K562 (cell line): ENCODE measurements around the gene INSYN2B. TPM values are rescaled to one million over a fixed set of nuclear protein-coding genes. Genes with fewer than 3 reads are reported as not detected.

ENCODE experiments used
- ATAC-seq: fragments of 200-7000 bp; cut with Tn5 transposase; 3 replicates; pipeline ENCODE4 v1.9.1; 2020; ENCODE audit warnings: moderate library complexity
- BruUV-seq: library from RNA; stranded (reverse); fragments of 400-500 nt; replicated peaks from 2 replicates; lab custom pipeline; 2021; lab: Mats Ljungman, UMichigan
- CTCF ChIA-PET: fragments of 300-600 bp; formaldehyde crosslinking; extraction: SDS; loops from one replicate; lab custom pipeline; 2021; ENCODE audit warnings: low intra/inter-chr PET ratio; lab: Yijun Ruan, JAX
- POLR2A ChIA-PET: fragments of 300-600, 350-650 bp; sonication (Branson Sonifier 250); formaldehyde crosslinking; extraction: SDS; loops from one replicate; lab custom pipeline; 2021; ENCODE audit warnings: antibody characterized with exemption, inconsistent platforms; lab: Yijun Ruan, JAX
- DNase-seq, 4 experiments: peaks; one replicate each; pipeline versions ENCODE4 v3.0.0 to v3.0.0-alpha.2; 2011 to 2018; ENCODE audit warnings: low spot score in 3 of 4, mixed read lengths in 3 of 4; ENCODE audit errors: extremely low read depth in 1 of 4
- FAIRE-seq: peaks from 2 replicates; lab custom pipeline; 2011; peaks lifted over from hg19 to GRCh38; lab: Jason Lieb, UNC
- H2AFZ ChIP-seq: 2 replicates; pipeline ENCODE4 v1.6.0; 2011; ENCODE audit warnings: low read depth, low read length, control low read depth, inconsistent platforms
- H3K27ac ChIP-seq: fragments of 200-600 bp; 3 replicates; pipeline ENCODE4 v1.8.0; 2011; ENCODE audit warnings: low read depth, mild to moderate bottlenecking, control low read depth, inconsistent platforms, low read length, moderate library complexity, mixed read lengths; ENCODE audit errors: extremely low read depth
- H3K27me3 ChIP-seq, 2 experiments: fragments of 300-600 bp in 1 of 2; 2 replicates in 1 of 2; 3 replicates in 1 of 2; pipeline versions ENCODE4 v1.6.0 to v1.8.0; 2011; ENCODE audit warnings: inconsistent platforms in 2 of 2, low read length in 2 of 2, mild to moderate bottlenecking in 1 of 2, mixed read lengths in 1 of 2, moderate library complexity in 1 of 2; ENCODE audit not compliant: control insufficient read depth in 2 of 2, insufficient read depth in 2 of 2
- H3K36me3 ChIP-seq: fragments of 300-600 bp; 3 replicates; pipeline ENCODE4 v1.8.0; 2011; ENCODE audit warnings: mild to moderate bottlenecking, low read length, inconsistent platforms; ENCODE audit not compliant: control insufficient read depth, insufficient read depth
- H3K4me1 ChIP-seq, 2 experiments: fragments of 200-600 bp in 1 of 2; replicated peaks in 1 of 2; 2 replicates in 1 of 2; 3 replicates in 1 of 2; pipeline versions ENCODE4 v1.5.1 to v1.8.0; 2011; ENCODE audit warnings: inconsistent platforms in 2 of 2, low read length in 2 of 2, mild to moderate bottlenecking in 1 of 2, mixed read lengths in 1 of 2, moderate library complexity in 1 of 2; ENCODE audit not compliant: control insufficient read depth in 2 of 2, insufficient read depth in 2 of 2
- H3K4me2 ChIP-seq: 2 replicates; pipeline ENCODE4 v1.6.1; 2011; ENCODE audit warnings: low read length, control low read depth, inconsistent platforms, mixed read lengths; ENCODE audit not compliant: insufficient read depth
- H3K4me3 ChIP-seq: fragments of 200-600 bp; sonication (generic), shearing (Covaris generic); 2 replicates; pipeline ENCODE4 v1.5.1; 2016; ENCODE audit warnings: control low read depth, inconsistent platforms
- H3K79me2 ChIP-seq: fragments of 200-600 bp; 3 replicates; pipeline ENCODE4 v1.8.0; 2011; ENCODE audit warnings: low read length, inconsistent platforms; ENCODE audit not compliant: control insufficient read depth, insufficient read depth
- H3K9ac ChIP-seq, 2 experiments: 2 replicates each; pipeline versions ENCODE4 v1.6.0 to v1.6.1; 2011; ENCODE audit warnings: low read depth in 2 of 2, low read length in 2 of 2, control low read depth in 1 of 2, inconsistent platforms in 1 of 2, mild to moderate bottlenecking in 1 of 2, mixed read lengths in 1 of 2; ENCODE audit not compliant: insufficient read depth in 1 of 2
- H3K9me1 ChIP-seq: one replicate; pipeline ENCODE4 v1.6.0; 2011; ENCODE audit warnings: inconsistent platforms, mild to moderate bottlenecking, low read length, moderate library complexity; ENCODE audit not compliant: control insufficient read depth, insufficient read depth
- H3K9me3 ChIP-seq: replicated peaks from 2 replicates; pipeline ENCODE4 v1.5.1; 2011; ENCODE audit warnings: low read depth, low read length, inconsistent platforms; ENCODE audit not compliant: control insufficient read depth, insufficient read depth
- H4K20me1 ChIP-seq: replicated peaks from 2 replicates; pipeline ENCODE4 v1.6.1; 2011; ENCODE audit warnings: low read length, inconsistent platforms, mixed read lengths; ENCODE audit not compliant: control insufficient read depth, insufficient read depth
- GATAD2A ChIP-seq: fragments of 450-650 bp; IDR thresholded peaks from 2 replicates; pipeline ENCODE4 v1.6.1; 2017
- HOMEZ ChIP-seq: fragments of 250-450 bp; sonication (Bioruptor Pico); IDR thresholded peaks from 2 replicates; pipeline ENCODE4 v1.4.0; 2020; ENCODE audit warnings: mild to moderate bottlenecking, moderate library complexity
- IRF1 ChIP-seq: sonication (generic); formaldehyde crosslinking; IDR thresholded peaks from 2 replicates; pipeline ENCODE4 v1.8.0; 2022; ENCODE audit warnings: missing genetic modification reagents, mild to moderate bottlenecking, borderline replicate concordance
- NUFIP1 ChIP-seq: fragments of 450-650 bp; IDR thresholded peaks from 2 replicates; pipeline ENCODE4 v1.6.1; 2018; ENCODE audit not compliant: partially characterized antibody
- SAFB2 ChIP-seq: fragments of 200-400 bp; formaldehyde crosslinking; IDR thresholded peaks from 2 replicates; pipeline ENCODE4 v1.6.1; 2018; ENCODE audit warnings: borderline replicate concordance, low read length, low read depth, moderate library complexity; ENCODE audit not compliant: severe bottlenecking
- STAT5A ChIP-seq: IDR thresholded peaks from 2 replicates; pipeline ENCODE4 v1.6.1; 2012; ENCODE audit warnings: low read length, inconsistent platforms, borderline replicate concordance
- ZBTB12 ChIP-seq: fragments of 250-450 bp; sonication (Bioruptor Pico); IDR thresholded peaks from 2 replicates; pipeline ENCODE4 v1.4.0; 2020
- ZBTB26 ChIP-seq: fragments of 450-650 bp; formaldehyde crosslinking; IDR thresholded peaks from 2 replicates; pipeline ENCODE4 v1.4.0; 2022; ENCODE audit warnings: missing genetic modification characterization
- ZNF277 ChIP-seq: fragments of 250-450 bp; sonication (Bioruptor Pico); IDR thresholded peaks from 2 replicates; pipeline ENCODE4 v1.8.0; 2022; ENCODE audit warnings: inconsistent platforms, mild to moderate bottlenecking, moderate library complexity, borderline replicate concordance
- ZNF311 ChIP-seq: fragments of 250-450 bp; sonication (Bioruptor Pico); IDR thresholded peaks from 2 replicates; pipeline ENCODE4 v1.4.0; 2020; ENCODE audit warnings: mild to moderate bottlenecking, moderate library complexity
- ZNF445 ChIP-seq: fragments of 250-450 bp; sonication (Bioruptor Pico); IDR thresholded peaks from 2 replicates; pipeline ENCODE4 v1.4.0; 2020; ENCODE audit warnings: low read depth, mild to moderate bottlenecking, moderate library complexity
- ZNF75A ChIP-seq: fragments of 450-650 bp; formaldehyde crosslinking; IDR thresholded peaks from 2 replicates; pipeline ENCODE4 v1.4.0; 2020; ENCODE audit warnings: mild to moderate bottlenecking
- ZNF766 ChIP-seq: fragments of 200-800 bp; sonication (Bioruptor generic); conservative IDR thresholded peaks from 2 replicates; pipeline ENCODE4 v1.6.1; 2016; ENCODE audit warnings: missing genetic modification characterization, missing compliant biosample characterization
- WGBS: fragments of 100-300 bp; shearing (Covaris generic); methylation state at CpG from one replicate; pipeline ENCODE4 v1.1.6; 2016; ENCODE audit warnings: low coverage, mixed read lengths; ENCODE audit not compliant: insufficient coverage; ENCODE audit errors: missing lambda C conversion rate; 5-methylcytosine and 5-hydroxymethylcytosine counted together
- in situ Hi-C: fragments of 300-500 bp; cut with MboI; formaldehyde crosslinking; loops from 4 replicates; pipeline ENCODE4 v1.15.0; 2018; ENCODE audit warnings: inconsistent platforms, mixed read lengths
- intact Hi-C: fragments of 100-400 bp; cut with micrococcal nuclease; formaldehyde crosslinking; loops from 2 replicates; pipeline ENCODE4 v1.14.2; 2022
- polyA plus RNA-seq, 8 experiments: library from polyadenylated mRNA; depleted of rRNA in 4 of 8; stranded (reverse) in 5 of 8; unstranded in 3 of 8; fragments of >200 nt; fragmentation: Nextera tagmentation in 2 of 8; fragmentation: Illumina TruSeq in 1 of 8; extraction: Ambion mirVana in 2 of 8; extraction: Trizol in 1 of 8; gene quantifications; 2 replicates each; pipeline versions ENCODE4 v1.2.1 to v1.2.3, GENCODE V29; 2011 to 2014; ENCODE audit warnings: inconsistent platforms in 1 of 8, missing spikeins in 1 of 8
- total RNA-seq, 7 experiments: library from RNA; depleted of rRNA in 6 of 7; stranded (reverse); fragments of >200 nt in 6 of 7; fragmentation: Illumina TruSeq in 2 of 7; extraction: Trizol in 2 of 7; gene quantifications; 2 replicates each; pipeline versions ENCODE4 v1.2.1 to v1.2.3, GENCODE V29; 2011 to 2021; ENCODE audit warnings: low replicate concordance in 1 of 7

The INSYN2B gene
- total and polyA plus RNA-seq, 9 of the 15 experiments (the other 6 are each of a cell fraction or from before 2014, with no cell fraction given) = not detected

GRCh38 chr5:169923988-169924387, 56.3 kb downstream of the INSYN2B start:
- no TSS peak for BruUV-seq
- ChIA-PET CTCF (no interaction called here), POLR2A (no interaction called here)
- WGBS = 6% methylated on average over 1 of the region's 1 CpG
- Histone ChIP-seq H3K9me1 (no peaks in the 10 kb centered on the region), H3K9me3 (no peaks in the 10 kb centered on the region), H3K4me2 (no peak overlapping the region), H3K4me3 (no peak overlapping the region), H2AFZ (no peak overlapping the region), H3K27ac (no peak overlapping the region), H3K4me1 (no peaks in the 10 kb centered on the region), H3K36me3 (no peaks in the 10 kb centered on the region), H3K27me3 (peaks cover 0 to 10% of the 10 kb centered on the region in 2 experiments; a peak in 1 of 5 replicates), H3K79me2 (no peaks in the 10 kb centered on the region), H3K9ac (no peak overlapping the region), H4K20me1 (no peaks in the 10 kb centered on the region)
- TF ChIP-seq STAT5A = no peak
- TF ChIP-seq ZBTB26 (CRISPR knock-in tag) = no peak
- TF ChIP-seq ZNF277 (CRISPR knock-in tag) = no peak
- TF ChIP-seq HOMEZ (CRISPR knock-in tag) = no peak
- TF ChIP-seq ZNF766 (CRISPR knock-in tag) = no peak
- TF ChIP-seq ZNF75A = no peak
- TF ChIP-seq ZNF311 (CRISPR knock-in tag) = no peak
- no peak for TF ChIP-seq NUFIP1
- no peak for TF ChIP-seq SAFB2
- TF ChIP-seq ZBTB12 = no peak
- no peak for TF ChIP-seq GATAD2A
- TF ChIP-seq IRF1 (CRISPR knock-in tag) = no peak
- no peak for TF ChIP-seq ZNF445 (CRISPR knock-in tag)
- no peak for ATAC-seq
- no peak for FAIRE-seq
- no peak for DNase-seq
- intact Hi-C loops (no loop called here), in situ Hi-C loops (no loop called here)
